Stimulated activated CD4-positive, alpha-beta T cell treated with anti-CD3 and anti-CD28 coated beads, Interleukin-12 subunit alpha, Interleukin-12 subunit beta, amount 100 ng/mL, for 48 hours (primary cell): Measurements from ENCODE around the gene EXPH5.

Experiments
- DNase-seq, 3 donors: peaks; one replicate each; pipeline ENCODE4 v3.0.0-alpha.2; 2020; ENCODE audit warnings: low read depth in 2 of 3, low spot score in 1 of 3

The EXPH5 gene

GRCh38 chr11:108525161-108525560 lies 68.4 kb downstream of the EXPH5 start:
- no peak for DNase-seq

- DNase-seq, result no peak
Measured at GRCh38 chr11:108524422-108524821, 69.1 kb downstream of the EXPH5 start.

- no peak for DNase-seq
Measured at GRCh38 chr11:108522318-108522717, 71.2 kb downstream of the EXPH5 start.

- no peak for DNase-seq
Measured at GRCh38 chr11:108518581-108518980, 75.0 kb downstream of the EXPH5 start.

- no peak for DNase-seq
Measured at GRCh38 chr11:108516125-108516524, 77.4 kb downstream of the EXPH5 start.

GRCh38 chr11:108512708-108513107 lies 80.9 kb downstream of the EXPH5 start:
- no peak for DNase-seq

- no peak for DNase-seq
Measured at GRCh38 chr11:108511851-108512474, 81.6 kb downstream of the EXPH5 start.

GRCh38 chr11:108508653-108509593 lies 84.6 kb downstream of the EXPH5 start:
- no peak for DNase-seq

- DNase-seq, result no peak
Measured at GRCh38 chr11:108501396-108501795, 92.2 kb downstream of the EXPH5 start.

- no peak for DNase-seq
Measured at GRCh38 chr11:108500721-108501120, 92.8 kb downstream of the EXPH5 start.

- no peak for DNase-seq
Measured at GRCh38 chr11:108500169-108500568, 93.4 kb downstream of the EXPH5 start.

GRCh38 chr11:108498816-108499408 lies 94.7 kb downstream of the EXPH5 start:
- DNase-seq, result no peak

GRCh38 chr11:108498046-108498815 lies 95.3 kb downstream of the EXPH5 start, which contains the start of gene POGLUT3:
TSS of gene POGLUT3 (minus strand) at chr11:108498384. CDS start at chr11:108498366, 18 bp downstream.
- peak; percentile 10 to 25 (median 15) for DNase-seq

- peak; percentile 60 to 69 (median 68) for DNase-seq
Measured at GRCh38 chr11:108497317-108498045, 96.1 kb downstream of the EXPH5 start.

GRCh38 chr11:108496643-108497256 lies 96.8 kb downstream of the EXPH5 start:
- DNase-seq, result no peak

- no peak for DNase-seq
Measured at GRCh38 chr11:108495326-108495725, 98.2 kb downstream of the EXPH5 start.

GRCh38 chr11:108494182-108494581 lies 99.4 kb downstream of the EXPH5 start:
- DNase-seq, result no peak

- no peak for DNase-seq
Measured at GRCh38 chr11:108491936-108492335, 101.6 kb downstream of the EXPH5 start.

- DNase-seq, result no peak
Measured at GRCh38 chr11:108486828-108487227, 106.7 kb downstream of the EXPH5 start.

GRCh38 chr11:108486331-108486730 lies 107.2 kb downstream of the EXPH5 start:
- DNase-seq, result no peak
